C4-2B (cell line): Measurements from ENCODE around the gene SLC7A9.

Experiments used
- ZFX ChIP-seq: fragments of 450-650 bp; IDR thresholded peaks from 2 replicates; pipeline ENCODE4 v1.6.1; 2017
- TF ChIP-seq, protein P1 (sequence below): fragments of 450-650 bp; conservative IDR thresholded peaks from 2 replicates; pipeline ENCODE4 v1.5.1; 2017; ENCODE audit warnings: mild to moderate bottlenecking

DNA sequence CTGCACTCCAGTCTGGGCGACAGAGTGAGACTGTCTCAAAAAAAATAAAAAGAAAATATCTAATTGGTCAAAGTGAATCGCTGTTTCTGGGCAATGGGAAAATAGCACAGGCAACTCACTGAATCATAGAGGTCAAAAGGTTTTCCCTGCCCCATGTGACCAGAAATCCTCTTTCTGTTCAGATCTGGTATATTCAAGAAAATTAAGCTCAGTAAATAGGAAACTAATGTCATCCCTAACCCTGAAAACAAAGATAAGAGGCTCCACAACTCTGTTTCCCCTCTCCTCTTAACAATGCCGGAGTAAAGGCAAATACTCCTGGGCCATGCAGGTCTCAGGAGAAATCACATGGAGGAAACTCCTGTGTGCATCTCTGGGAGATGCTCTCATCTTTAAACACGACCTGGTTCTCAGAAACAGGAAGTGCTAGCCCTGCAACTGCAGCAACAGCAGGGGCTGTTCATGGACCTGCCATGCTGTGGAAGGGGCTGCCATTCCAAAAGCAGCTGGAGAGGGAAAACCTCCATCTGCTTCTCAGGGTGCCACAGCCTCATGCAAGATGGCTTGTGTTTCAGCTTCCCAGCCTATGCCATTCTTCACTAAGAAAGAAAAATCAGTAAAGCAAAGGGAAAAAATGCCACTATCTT lies 47.5 kb upstream of the SLC7A9 start:
- TF ChIP-seq, protein P1, sequence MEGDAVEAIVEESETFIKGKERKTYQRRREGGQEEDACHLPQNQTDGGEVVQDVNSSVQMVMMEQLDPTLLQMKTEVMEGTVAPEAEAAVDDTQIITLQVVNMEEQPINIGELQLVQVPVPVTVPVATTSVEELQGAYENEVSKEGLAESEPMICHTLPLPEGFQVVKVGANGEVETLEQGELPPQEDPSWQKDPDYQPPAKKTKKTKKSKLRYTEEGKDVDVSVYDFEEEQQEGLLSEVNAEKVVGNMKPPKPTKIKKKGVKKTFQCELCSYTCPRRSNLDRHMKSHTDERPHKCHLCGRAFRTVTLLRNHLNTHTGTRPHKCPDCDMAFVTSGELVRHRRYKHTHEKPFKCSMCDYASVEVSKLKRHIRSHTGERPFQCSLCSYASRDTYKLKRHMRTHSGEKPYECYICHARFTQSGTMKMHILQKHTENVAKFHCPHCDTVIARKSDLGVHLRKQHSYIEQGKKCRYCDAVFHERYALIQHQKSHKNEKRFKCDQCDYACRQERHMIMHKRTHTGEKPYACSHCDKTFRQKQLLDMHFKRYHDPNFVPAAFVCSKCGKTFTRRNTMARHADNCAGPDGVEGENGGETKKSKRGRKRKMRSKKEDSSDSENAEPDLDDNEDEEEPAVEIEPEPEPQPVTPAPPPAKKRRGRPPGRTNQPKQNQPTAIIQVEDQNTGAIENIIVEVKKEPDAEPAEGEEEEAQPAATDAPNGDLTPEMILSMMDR: no peak
- TF ChIP-seq ZFX: no peak
